Measurements from ENCODE around the gene LHFPL6. TPM values are rescaled to one million over a fixed set of nuclear protein-coding genes. Genes with fewer than 3 reads are reported as not detected.

Gene LHFPL6
- total and polyA plus RNA-seq, 10 of the 15 experiments (the other 5 are each of a cell fraction or from before 2014, with no cell fraction given) = 0.11 to 4.6 (median 0.41) TPM

GRCh38 chr13:39345982-39346381, 257.0 kb downstream of the LHFPL6 start:
- Histone ChIP-seq H3K4me3 (no peak overlapping the region), H3K27me3 (replicated peaks in 1 of 2; ENCODE audit: control insufficient read depth in 2 of 2, insufficient read depth in 2 of 2, low read length in 1 of 2) (no peaks in the 10 kb centered on the region), H3K9me3 (replicated peaks; ENCODE audit: control insufficient read depth, insufficient read depth, low read length) (no peaks in the 10 kb centered on the region), H3K36me3 (ENCODE audit: control insufficient read depth in 2 of 2, insufficient read depth in 2 of 2, low read length in 1 of 2) (no peaks in the 10 kb centered on the region), H2AFZ (ENCODE audit: control insufficient read depth, low read depth, low read length) (no peak overlapping the region), H3K79me2 (ENCODE audit: control insufficient read depth, insufficient read depth, low read length) (no peaks in the 10 kb centered on the region), H3K4me2 (ENCODE audit: control insufficient read depth, insufficient read depth) (no peak overlapping the region), H3K4me1 (ENCODE audit: control insufficient read depth, insufficient read depth, low read length) (no peaks in the 10 kb centered on the region), H3K27ac (ENCODE audit: control insufficient read depth, insufficient read depth) (no peak overlapping the region), H4K20me1 (ENCODE audit: control insufficient read depth, insufficient read depth) (no peaks in the 10 kb centered on the region), H3K9ac (ENCODE audit: control insufficient read depth, insufficient read depth, low read length) (no peak overlapping the region)
- in situ Hi-C loops (cut with MboI) (no loop called here), intact Hi-C loops (cut with micrococcal nuclease; ENCODE audit: unreplicated experiment) (no loop called here)
- FAIRE-seq (no peak), ATAC-seq (no peak), DNase-seq (ENCODE audit: low read depth, low spot score) (no peak)
- CTCF ChIA-PET = no interaction called here
- SMC1A ChIA-PET (ENCODE audit: uncharacterized antibody, unreplicated experiment) = interaction anchor here (1.2 kb wide), 1 partner anchor 8 kb away, joined by 4 read pairs; no protein-coding TSS in a partner anchor
- TF ChIP-seq RBBP5 (conservative IDR thresholded peaks at IDR 0.05) (no peak), PKNOX1 (IDR thresholded peaks at IDR 0.05) (no peak), CBX5 (IDR thresholded peaks at IDR 0.05; ENCODE audit: low read depth) (no peak), ZBTB40 (IDR thresholded peaks at IDR 0.05; ENCODE audit: borderline replicate concordance) (no peak), ZBTB33 (IDR thresholded peaks at IDR 0.05) (no peak), RELB (IDR thresholded peaks at IDR 0.05; ENCODE audit: low read depth) (no peak)
- BruUV-seq (replicated peaks) = no TSS peak
- POLR2A ChIA-PET = no interaction called here
- RAD21 ChIA-PET (ENCODE audit: unreplicated experiment) = no interaction called here
- 55% methylated on average over 5 of the region's 5 CpGs for WGBS (ENCODE audit: insufficient coverage, insufficient replicate concordance, low lambda C conversion rate, missing lambda C conversion rate)
